ENCODE measurements around the gene NCBP3.

NCBP3 gene

GRCh38 chr17:3755335-3756030 is 90.6 kb downstream of the NCBP3 start:
- DNase-seq (ENCODE audit: low read depth in 2 of 2), result no peak

GRCh38 chr17:3754458-3755334 is 91.3 kb downstream of the NCBP3 start:
- DNase-seq (ENCODE audit: low read depth in 2 of 2), result peak; percentile 55 to 56

GRCh38 chr17:3754066-3754457 is 92.0 kb downstream of the NCBP3 start:
- no peak for DNase-seq (ENCODE audit: low read depth in 2 of 2)

- DNase-seq (ENCODE audit: low read depth in 2 of 2), result no peak
Measured at GRCh38 chr17:3753624-3754023, 92.4 kb downstream of the NCBP3 start.

Measured in stimulated activated CD4-positive, alpha-beta T cell treated with anti-CD3 and anti-CD28 coated beads, Interleukin-1b, Interleukin-23, amount 100 ng/mL, for 1 hour (primary cell).